OCI-LY1 (cell line): ENCODE measurements around the gene KIR2DL1.
"Not testable (repeated sequence)": the region's sequence is repeated elsewhere in the genome, so short reads cannot be mapped to it uniquely, and the experiment has no call there.

ENCODE experiments used
- EZH2 ChIP-seq: fragments of 200-600 bp; sonication (generic), shearing (Covaris generic); IDR thresholded peaks from 2 replicates; pipeline ENCODE4 v1.8.0; 2017; ENCODE audit warnings: borderline replicate concordance, mixed run types, mild to moderate bottlenecking, antibody characterized with exemption, low read length, moderate library complexity, mixed read lengths
- TF ChIP-seq, protein P1 (sequence below): fragments of 200-600 bp; sonication (generic), shearing (Covaris generic); IDR thresholded peaks from 2 replicates; pipeline ENCODE4 v1.5.1; 2017; ENCODE audit warnings: mild to moderate bottlenecking, antibody characterized with exemption, low read length, moderate library complexity, mixed read lengths

DNA sequence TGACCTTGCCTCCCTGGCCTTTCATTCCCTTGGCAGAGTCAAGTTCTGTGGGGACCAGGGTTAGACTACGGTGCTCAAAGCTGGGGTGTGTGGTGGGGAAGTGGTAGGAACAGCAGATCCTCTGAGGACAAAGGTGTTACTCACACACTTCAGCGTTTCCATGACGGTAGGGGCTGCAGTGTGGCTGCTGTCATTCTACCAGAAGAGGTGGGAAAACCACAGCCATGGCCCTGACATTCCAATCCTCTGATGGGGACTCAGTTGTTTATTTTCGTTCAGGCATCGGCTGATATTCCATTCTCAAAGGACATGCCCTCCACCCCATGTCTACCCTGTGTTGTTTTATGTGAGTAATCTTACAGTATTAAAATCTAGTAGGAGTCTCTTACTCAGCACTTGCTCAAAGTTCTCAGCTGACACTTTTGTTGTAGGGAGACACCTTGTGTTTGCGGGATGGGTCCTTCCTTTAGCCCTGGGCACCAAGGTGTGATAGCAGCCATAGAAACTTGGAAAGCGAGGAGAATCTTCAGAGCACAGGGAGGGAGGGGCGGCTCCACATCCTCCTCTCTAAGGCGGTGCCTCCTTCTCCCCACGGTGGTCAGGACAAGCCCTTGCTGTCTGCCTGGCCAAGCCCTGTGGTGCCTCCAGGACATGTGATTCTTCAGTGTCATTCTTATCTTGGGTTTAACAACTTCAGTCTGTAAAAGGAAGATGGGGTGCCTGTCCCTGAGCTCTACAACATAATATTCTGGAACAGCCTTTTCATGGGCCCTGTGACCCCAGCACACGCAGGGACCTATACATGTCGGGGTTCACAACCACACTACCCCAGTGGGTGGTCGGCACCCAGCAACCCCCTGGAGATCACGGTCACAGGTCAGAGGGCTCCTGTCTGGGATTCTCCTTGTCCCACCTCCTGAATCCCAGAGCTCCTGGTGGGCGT lies 1.7 kb downstream of the KIR2DL1 start:
- TF ChIP-seq, protein P1, sequence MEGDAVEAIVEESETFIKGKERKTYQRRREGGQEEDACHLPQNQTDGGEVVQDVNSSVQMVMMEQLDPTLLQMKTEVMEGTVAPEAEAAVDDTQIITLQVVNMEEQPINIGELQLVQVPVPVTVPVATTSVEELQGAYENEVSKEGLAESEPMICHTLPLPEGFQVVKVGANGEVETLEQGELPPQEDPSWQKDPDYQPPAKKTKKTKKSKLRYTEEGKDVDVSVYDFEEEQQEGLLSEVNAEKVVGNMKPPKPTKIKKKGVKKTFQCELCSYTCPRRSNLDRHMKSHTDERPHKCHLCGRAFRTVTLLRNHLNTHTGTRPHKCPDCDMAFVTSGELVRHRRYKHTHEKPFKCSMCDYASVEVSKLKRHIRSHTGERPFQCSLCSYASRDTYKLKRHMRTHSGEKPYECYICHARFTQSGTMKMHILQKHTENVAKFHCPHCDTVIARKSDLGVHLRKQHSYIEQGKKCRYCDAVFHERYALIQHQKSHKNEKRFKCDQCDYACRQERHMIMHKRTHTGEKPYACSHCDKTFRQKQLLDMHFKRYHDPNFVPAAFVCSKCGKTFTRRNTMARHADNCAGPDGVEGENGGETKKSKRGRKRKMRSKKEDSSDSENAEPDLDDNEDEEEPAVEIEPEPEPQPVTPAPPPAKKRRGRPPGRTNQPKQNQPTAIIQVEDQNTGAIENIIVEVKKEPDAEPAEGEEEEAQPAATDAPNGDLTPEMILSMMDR: not testable (repeated sequence)
- TF ChIP-seq EZH2: not testable (repeated sequence)
